ENCODE data around the gene CRIP2. TPM values are rescaled to one million over a fixed set of nuclear protein-coding genes. Genes with fewer than 3 reads are reported as not detected.

The CRIP2 gene
- total and polyA plus RNA-seq, 2 of the 8 experiments (the other 6 are each of a cell fraction or from before 2014, with no cell fraction given): 4.2 to 13.5 TPM

GRCh38 chr14:105439179-105439578, 35.4 kb upstream of the CRIP2 start:
- POLR2A ChIA-PET (ENCODE audit: partially characterized antibody): interaction anchor here (1.5 to 1.6 kb wide), 2 partner anchors 9 to 18 kb away, joined by 3 to 5 read pairs; no protein-coding TSS in a partner anchor
- peaks cover 12 to 52% of the 10 kb centered on the region in 2 experiments for H3K79me2 ChIP-seq (ENCODE audit: control insufficient read depth in 1 of 2, insufficient read depth in 2 of 2, low read length in 2 of 2)
- DNase-seq (ENCODE audit: low read depth in 1 of 2, low spot score in 2 of 2): no peak

More at GRCh38 chr14:105439179-105439578, 35.4 kb upstream of the CRIP2 start:
- Histone ChIP-seq H3K4me3 (ENCODE audit: extremely low read depth in 1 of 4, insufficient read depth in 2 of 4, low read depth in 3 of 4, low read length in 4 of 4) (no peak overlapping the region), H4K91ac (replicated peaks; ENCODE audit: insufficient read length, low read length) (no peak overlapping the region), H3K27me3 (replicated peaks in 1 of 4; ENCODE audit: control insufficient read depth in 3 of 4, extremely low read depth in 1 of 4, insufficient read depth in 3 of 4, low read length in 3 of 4) (no peaks in the 10 kb centered on the region), H3K23me2 (ENCODE audit: low read depth, low read length) (no peaks in the 10 kb centered on the region), H3K23ac (ENCODE audit: insufficient read length) (no peak overlapping the region), H3K27ac (ENCODE audit: low read depth, low read length) (no peak overlapping the region), H3K14ac (ENCODE audit: insufficient read length) (no peak overlapping the region), H3K9me3 (ENCODE audit: insufficient read depth in 2 of 2, low read depth in 1 of 2, low read length in 1 of 2) (no peaks in the 10 kb centered on the region), H3K56ac (replicated peaks; ENCODE audit: insufficient read length, low read depth, low read length) (no peak overlapping the region), H4K20me1 (replicated peaks in 1 of 2; ENCODE audit: control insufficient read depth in 1 of 2, insufficient read depth in 2 of 2, low read length in 2 of 2) (peaks cover 36 to 53% of the 10 kb centered on the region in 2 experiments), H3K4me2 (ENCODE audit: insufficient read depth in 1 of 2, low read depth in 2 of 2, low read length in 2 of 2) (no peak overlapping the region), H2BK120ac (replicated peaks; ENCODE audit: low read depth, low read length) (no peak overlapping the region), H4K8ac (ENCODE audit: extremely low read depth, insufficient read depth, low read length) (0 out of 2 replicates have a peak overlapping the region, but pooled peaks have one; percentile 25), H2AK5ac (ENCODE audit: low read depth, low read length) (no peak overlapping the region), H3K4me1 (replicated peaks in 1 of 4; ENCODE audit: control insufficient read depth in 3 of 4, insufficient read depth in 4 of 4, low read length in 3 of 4) (peaks cover 0 to 3% (median 0%) of the 10 kb centered on the region in 4 experiments; a peak in 2 of 7 replicates), H2BK12ac (ENCODE audit: low read depth, low read length) (no peak overlapping the region), H3K9ac (replicated peaks in 1 of 4; ENCODE audit: extremely low read depth in 1 of 4, low read depth in 3 of 4, low read length in 3 of 4) (no peak overlapping the region), H3K36me3 (ENCODE audit: control insufficient read depth in 2 of 4, insufficient read depth in 4 of 4, low read length in 3 of 4) (peaks cover 0 to 10% (median 2%) of the 10 kb centered on the region in 4 experiments; a peak in 4 of 8 replicates), H3K18ac (ENCODE audit: extremely low read depth, low read length) (no peak overlapping the region), H3K4ac (replicated peaks; ENCODE audit: insufficient read length, low read depth, low read length) (no peak overlapping the region), H3K79me1 (ENCODE audit: low read depth, low read length) (peaks cover 34% of the 10 kb centered on the region), H2BK15ac (ENCODE audit: low read length) (no peak overlapping the region), H2BK5ac (ENCODE audit: low read depth, low read length) (no peak overlapping the region), H2AFZ (ENCODE audit: low read length) (no peak overlapping the region), H2BK20ac (ENCODE audit: low read length) (no peak overlapping the region), H4K5ac (ENCODE audit: insufficient read length, low read depth, low read length) (no peak overlapping the region)
- TF ChIP-seq ZNF274 (IDR thresholded peaks at IDR 0.05; ENCODE audit: borderline replicate concordance, extremely low read depth, low read length): no peak
- no peak for TF ChIP-seq POLR2A (IDR thresholded peaks at IDR 0.05; ENCODE audit: control extremely low read depth in 1 of 2, low read depth in 2 of 2, low read length in 2 of 2)
- no peak for TF ChIP-seq YY1 (IDR thresholded peaks at IDR 0.05; ENCODE audit: low read depth, low read length)
- TF ChIP-seq SIRT6 (IDR thresholded peaks at IDR 0.05; ENCODE audit: low read length): no peak
- no peak for TF ChIP-seq ASH2L (IDR thresholded peaks at IDR 0.05; ENCODE audit: low read length)
- TF ChIP-seq PHF8 (conservative IDR thresholded peaks at IDR 0.05; ENCODE audit: low read depth, low read length): no peak
- TF ChIP-seq RXRA (IDR thresholded peaks at IDR 0.05; ENCODE audit: insufficient read depth, low read depth, low read length): no peak
- TF ChIP-seq SP1 (IDR thresholded peaks at IDR 0.05; ENCODE audit: low read depth, low read length): no peak
- no peak for TF ChIP-seq BRCA1 (IDR thresholded peaks at IDR 0.05; ENCODE audit: low read depth, low read length)
- TF ChIP-seq SIN3A (conservative IDR thresholded peaks at IDR 0.05 in 1 of 2, IDR thresholded peaks at IDR 0.05 in 1 of 2; ENCODE audit: low read depth in 1 of 2, low read length in 2 of 2): no peak
- no peak for TF ChIP-seq EZH2 (IDR thresholded peaks at IDR 0.05; ENCODE audit: low read depth, low read length, severe bottlenecking)
- no peak for TF ChIP-seq SP2 (IDR thresholded peaks at IDR 0.05; ENCODE audit: low read length)
- CTCF ChIA-PET (ENCODE audit: partially characterized antibody): interaction anchor here (1.3 to 1.7 kb wide), 2 partner anchors 50 to 69 kb away, joined by 3 read pairs; no protein-coding TSS in a partner anchor
- 88% methylated on average over 5 of the region's 11 CpGs; no CpG with 5 or more reads in 1 of the 2 experiments for WGBS, 2 experiments (ENCODE audit: extremely low coverage in 1 of 2, insufficient coverage in 1 of 2, insufficient read length in 1 of 2, insufficient replicate concordance in 2 of 2, low coverage in 1 of 2, low lambda C conversion rate in 2 of 2, missing lambda C conversion rate in 1 of 2)
- no peak for FAIRE-seq
